LNCaP clone FGC (cell line): ENCODE results near the gene SEZ6.

Source experiments
- DNase-seq: peaks from one replicate; pipeline ENCODE4 v3.0.0-alpha.2; 2011; ENCODE audit warnings: low read depth
- H3K4me3 ChIP-seq: 2 replicates; pipeline ENCODE4 v1.5.1; 2011; ENCODE audit warnings: mild to moderate bottlenecking, low read depth, low read length, control low read depth
- CTCF ChIP-seq: IDR thresholded peaks from 2 replicates; pipeline ENCODE4 v1.5.1; 2012; ENCODE audit warnings: mild to moderate bottlenecking; ENCODE audit not compliant: control insufficient read depth, insufficient read depth; ENCODE audit errors: extremely low read depth

SEZ6 gene

DNA sequence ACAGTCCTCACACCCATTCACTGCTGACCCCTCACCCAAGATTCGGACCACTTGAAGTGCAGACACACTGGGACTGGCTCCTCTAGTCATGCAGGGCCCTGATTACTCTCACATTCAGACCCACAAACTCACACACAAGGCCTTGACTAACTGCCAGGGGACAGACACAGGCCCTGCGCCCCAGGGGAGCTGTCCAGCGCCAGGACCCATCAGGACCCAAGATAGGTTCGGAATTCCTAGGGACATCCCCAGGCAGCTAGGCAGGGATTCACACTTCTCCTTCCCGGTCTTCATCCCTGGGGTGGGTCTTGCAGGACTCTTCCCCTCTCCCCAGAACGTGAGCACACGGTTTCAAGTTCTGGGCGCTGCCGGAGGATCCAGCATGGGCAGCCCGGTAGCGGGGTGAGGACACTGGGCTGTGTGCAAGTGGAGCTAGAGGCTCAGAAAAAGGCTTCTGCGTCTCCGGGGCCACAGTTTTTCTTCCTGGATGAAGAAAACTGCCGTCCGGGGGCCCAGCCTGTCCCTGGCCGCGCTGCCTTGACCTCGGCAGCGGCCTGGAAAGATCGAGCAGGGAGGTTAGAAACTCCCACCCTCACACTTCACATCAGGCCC is 1.6 kb downstream of the SEZ6 start:
- DNase-seq: no peak
- H3K4me3 ChIP-seq: no peak overlapping the region
- no peak for TF ChIP-seq CTCF

DNA sequence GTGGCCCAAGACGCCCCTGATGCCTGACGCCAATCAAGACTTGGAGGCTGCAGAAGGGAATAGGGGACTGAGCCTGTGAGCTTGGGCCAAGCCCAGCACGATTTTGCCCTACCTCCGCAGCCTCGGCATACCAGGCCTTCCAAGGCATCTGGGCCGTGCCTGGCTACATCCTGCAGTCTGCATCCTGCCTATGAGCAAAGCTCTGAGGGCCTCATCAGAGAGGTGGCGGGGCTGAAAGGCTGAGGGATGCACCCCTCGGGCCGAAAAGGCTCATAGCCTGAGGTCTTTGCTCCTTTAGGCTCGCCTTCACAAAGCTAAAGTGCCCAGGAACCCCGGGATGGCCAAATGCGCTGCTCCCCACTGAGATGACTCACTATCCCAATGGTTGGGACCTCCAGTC is 2.5 kb downstream of the SEZ6 start:
- no peak for DNase-seq
- no peak for TF ChIP-seq CTCF

GRCh38 chr17:29002811-29003210 is 3.0 kb downstream of the SEZ6 start:
- H3K4me3 ChIP-seq: no peak overlapping the region
- TF ChIP-seq CTCF: no peak
- no peak for DNase-seq

More for the DNA sequence above, 2.5 kb downstream of the SEZ6 start:
- no peak overlapping the region for H3K4me3 ChIP-seq

GRCh38 chr17:29000973-29001372 is 4.9 kb downstream of the SEZ6 start:
- no peak overlapping the region for H3K4me3 ChIP-seq
- no peak for DNase-seq
- no peak for TF ChIP-seq CTCF

GRCh38 chr17:28999206-28999605 is 6.6 kb downstream of the SEZ6 start:
- no peak for DNase-seq
- TF ChIP-seq CTCF: no peak
- H3K4me3 ChIP-seq: no peak overlapping the region

GRCh38 chr17:28997806-28998205 is 8.0 kb downstream of the SEZ6 start:
- no peak for DNase-seq
- no peak for TF ChIP-seq CTCF
- H3K4me3 ChIP-seq: no peak overlapping the region

DNA sequence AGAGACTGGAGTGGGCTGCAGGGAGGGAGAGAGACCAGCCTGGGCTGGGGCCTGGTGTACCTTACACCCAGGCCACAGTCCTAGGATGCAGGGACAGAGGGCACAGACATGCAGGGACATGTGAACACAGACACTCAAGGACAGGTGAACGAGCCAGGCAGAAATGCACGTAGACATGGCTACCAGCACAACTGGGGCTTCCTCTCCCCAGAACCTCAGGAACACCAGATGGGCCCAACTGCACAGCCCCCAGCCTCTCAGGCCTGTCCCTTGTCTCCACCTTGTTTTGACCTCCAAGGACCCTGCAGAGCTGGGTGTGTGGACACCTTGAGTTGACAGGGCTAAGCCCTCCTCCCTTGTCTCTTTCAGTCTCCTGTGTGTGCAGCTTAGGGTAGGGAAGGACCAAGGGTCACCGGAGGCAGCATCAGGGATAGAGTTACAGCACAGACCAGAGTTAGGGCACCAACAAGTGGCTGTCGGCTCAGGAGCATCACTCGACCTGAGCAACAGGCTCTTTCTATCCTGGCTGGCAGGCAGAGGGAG is 9.2 kb downstream of the SEZ6 start:
- no peak overlapping the region for H3K4me3 ChIP-seq
- no peak for DNase-seq
- no peak for TF ChIP-seq CTCF
